ENCODE results near the gene POLR2J2. TPM values are rescaled to one million over a fixed set of nuclear protein-coding genes. Genes with fewer than 3 reads are reported as not detected.

The POLR2J2 gene
- total RNA-seq, 1 experiment from 2014 or later, result 3.8 TPM

Small RNA genes lying within 50 kb of the gene (small RNA-seq; reads per million reads assigned to genes)
- 0 reads per million in 2 experiments for gene AC105052.3
- 0 reads per million in 2 experiments for gene UPK3BL1

Other genes starting within 250 kb of the POLR2J2 start
- gene ORAI2, start 238.1 kb downstream of the POLR2J2 start, total RNA-seq (2014; rRNA removed; shearing (Covaris generic)), result 3.6 and 5.1 TPM in 2 replicates
- gene ALKBH4, start 206.8 kb downstream of the POLR2J2 start, total RNA-seq (2014; rRNA removed; shearing (Covaris generic)), result 8.5 and 9.5 TPM in 2 replicates
- 25.2 and 28.4 TPM in 2 replicates for gene LRWD1, start 206.7 kb downstream of the POLR2J2 start, total RNA-seq (2014; rRNA removed; shearing (Covaris generic))
- gene POLR2J, start 192.7 kb downstream of the POLR2J2 start, total RNA-seq (2014; rRNA removed; shearing (Covaris generic)), result 42.4 and 43.0 TPM in 2 replicates
- gene RASA4B, start 153.9 kb downstream of the POLR2J2 start, total RNA-seq (2014; rRNA removed; shearing (Covaris generic)), result 2.7 and 3.3 TPM in 2 replicates
- gene UPK3BL2, start 128.0 kb downstream of the POLR2J2 start, total RNA-seq (2014; rRNA removed; shearing (Covaris generic)), result 5.0 and 11.7 TPM in 2 replicates
- not detected in 2 replicates for gene SPDYE2, start 120.4 kb downstream of the POLR2J2 start, total RNA-seq (2014; rRNA removed; shearing (Covaris generic))
- 14.8 and 21.3 TPM in 2 replicates for gene POLR2J3, start 99.1 kb downstream of the POLR2J2 start, total RNA-seq (2014; rRNA removed; shearing (Covaris generic))
- 2.1 and 4.7 TPM in 2 replicates for gene RASA4, start 54.9 kb downstream of the POLR2J2 start, total RNA-seq (2014; rRNA removed; shearing (Covaris generic))
- gene UPK3BL1, start 28.9 kb downstream of the POLR2J2 start, total RNA-seq (2014; rRNA removed; shearing (Covaris generic)), result 22.8 and 31.2 TPM in 2 replicates
- not detected in 2 replicates for gene SPDYE2B, start 21.3 kb downstream of the POLR2J2 start, total RNA-seq (2014; rRNA removed; shearing (Covaris generic))
- gene FAM185A, start 77.3 kb upstream of the POLR2J2 start, total RNA-seq (2014; rRNA removed; shearing (Covaris generic)), result 7.4 and 7.9 TPM in 2 replicates
- 0.30 TPM in 1 of 2 replicates, not detected in the other for gene LRRC17, start 241.3 kb upstream of the POLR2J2 start, total RNA-seq (2014; rRNA removed; shearing (Covaris generic))

Data from NCI-H460 (cell line).